Osteocyte (in vitro differentiated cells): Measurements from ENCODE around the gene KIF2B. TPM values are rescaled to one million over a fixed set of nuclear protein-coding genes. Genes with fewer than 3 reads are reported as not detected.
"Not testable (repeated sequence)": the region's sequence is repeated elsewhere in the genome, so short reads cannot be mapped to it uniquely, and the experiment has no call there.

ENCODE experiments used
- DNase-seq: peaks from one replicate; pipeline ENCODE4 v3.0.0; 2021; ENCODE audit warnings: mixed read lengths; ENCODE audit not compliant: unreplicated experiment; ENCODE audit errors: extremely low spot score
- H3K27ac Mint-ChIP-seq: one replicate; pipeline ENCODE4 v1.8.0; 2021; ENCODE audit warnings: mild to moderate bottlenecking, mixed read lengths; ENCODE audit not compliant: unreplicated experiment
- H3K27me3 Mint-ChIP-seq: one replicate; pipeline ENCODE4 v1.8.0; 2021; ENCODE audit warnings: mixed read lengths; ENCODE audit not compliant: unreplicated experiment
- H3K36me3 Mint-ChIP-seq: one replicate; pipeline ENCODE4 v1.8.0; 2021; ENCODE audit warnings: mixed read lengths; ENCODE audit not compliant: unreplicated experiment
- H3K4me1 Mint-ChIP-seq: one replicate; pipeline ENCODE4 v1.8.0; 2021; ENCODE audit warnings: mixed read lengths; ENCODE audit not compliant: unreplicated experiment
- H3K4me3 Mint-ChIP-seq: one replicate; pipeline ENCODE4 v1.8.0; 2021; ENCODE audit warnings: mild to moderate bottlenecking, moderate library complexity, mixed read lengths; ENCODE audit not compliant: unreplicated experiment
- H3K9me3 Mint-ChIP-seq: one replicate; pipeline ENCODE4 v1.8.0; 2021; ENCODE audit warnings: mixed read lengths; ENCODE audit not compliant: unreplicated experiment
- total RNA-seq: library from RNA; stranded (reverse); gene quantifications from 2 replicates; pipeline ENCODE4 v1.2.1, GENCODE V29; 2021
- TF ChIP-seq, protein P1 (sequence below): fragments of 200-600 bp; sonication (generic); IDR thresholded peaks from 2 replicates; pipeline ENCODE4 v1.5.0; 2021; ENCODE audit warnings: antibody characterized with exemption, mild to moderate bottlenecking, moderate library complexity

KIF2B gene
- total RNA-seq, 1 donor from 2014 or later: not detected

- DNase-seq: no peak
- H3K4me3 Mint-ChIP-seq: no peak overlapping the region
- H3K27ac Mint-ChIP-seq: no peak overlapping the region
- no peaks in the 10 kb centered on the region for H3K4me1 Mint-ChIP-seq
- H3K36me3 Mint-ChIP-seq: no peaks in the 10 kb centered on the region
- no peaks in the 10 kb centered on the region for H3K27me3 Mint-ChIP-seq
- TF ChIP-seq, protein P1, sequence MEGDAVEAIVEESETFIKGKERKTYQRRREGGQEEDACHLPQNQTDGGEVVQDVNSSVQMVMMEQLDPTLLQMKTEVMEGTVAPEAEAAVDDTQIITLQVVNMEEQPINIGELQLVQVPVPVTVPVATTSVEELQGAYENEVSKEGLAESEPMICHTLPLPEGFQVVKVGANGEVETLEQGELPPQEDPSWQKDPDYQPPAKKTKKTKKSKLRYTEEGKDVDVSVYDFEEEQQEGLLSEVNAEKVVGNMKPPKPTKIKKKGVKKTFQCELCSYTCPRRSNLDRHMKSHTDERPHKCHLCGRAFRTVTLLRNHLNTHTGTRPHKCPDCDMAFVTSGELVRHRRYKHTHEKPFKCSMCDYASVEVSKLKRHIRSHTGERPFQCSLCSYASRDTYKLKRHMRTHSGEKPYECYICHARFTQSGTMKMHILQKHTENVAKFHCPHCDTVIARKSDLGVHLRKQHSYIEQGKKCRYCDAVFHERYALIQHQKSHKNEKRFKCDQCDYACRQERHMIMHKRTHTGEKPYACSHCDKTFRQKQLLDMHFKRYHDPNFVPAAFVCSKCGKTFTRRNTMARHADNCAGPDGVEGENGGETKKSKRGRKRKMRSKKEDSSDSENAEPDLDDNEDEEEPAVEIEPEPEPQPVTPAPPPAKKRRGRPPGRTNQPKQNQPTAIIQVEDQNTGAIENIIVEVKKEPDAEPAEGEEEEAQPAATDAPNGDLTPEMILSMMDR: no peak
- peaks cover 4% of the 10 kb centered on the region for H3K9me3 Mint-ChIP-seq
These were observed 14.4 kb downstream of the KIF2B start for GRCh38 chr17:53837131-53837530.

DNA sequence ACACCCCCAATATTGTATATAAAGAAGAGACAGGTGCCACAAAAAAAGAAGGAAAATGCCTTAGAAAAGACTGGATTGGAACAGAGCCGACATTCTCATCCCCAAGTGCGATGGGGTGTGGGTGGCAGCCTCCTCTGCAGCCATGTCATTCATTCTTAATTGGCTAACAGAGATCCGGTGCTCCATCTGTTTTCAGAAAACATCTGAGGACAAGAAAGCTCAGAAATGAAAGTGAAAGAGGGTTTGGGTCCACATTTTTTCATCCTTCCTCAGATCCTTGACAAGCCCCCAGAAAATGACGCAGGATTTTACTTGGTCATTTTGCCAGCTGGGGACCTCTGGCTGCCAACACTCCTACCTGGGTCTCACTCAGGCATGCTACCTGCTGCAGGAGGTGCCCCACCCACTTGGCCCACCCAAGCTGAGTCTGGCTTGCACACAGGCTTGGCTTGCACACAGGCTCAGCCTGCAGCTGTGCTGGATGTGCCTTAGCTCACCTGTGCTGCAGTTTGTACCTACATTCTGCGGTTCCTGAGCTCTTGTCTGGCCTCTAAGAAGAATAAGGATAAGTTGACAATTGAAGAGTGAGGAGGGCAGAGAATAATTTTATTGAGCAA is 21.9 kb downstream of the KIF2B start:
- H3K9me3 Mint-ChIP-seq: peaks cover 9% of the 10 kb centered on the region
- H3K27ac Mint-ChIP-seq: no peak overlapping the region
- no peaks in the 10 kb centered on the region for H3K4me1 Mint-ChIP-seq
- TF ChIP-seq, protein P1: no peak
- no peak overlapping the region for H3K4me3 Mint-ChIP-seq
- DNase-seq: no peak
- no peaks in the 10 kb centered on the region for H3K36me3 Mint-ChIP-seq
- no peaks in the 10 kb centered on the region for H3K27me3 Mint-ChIP-seq

GRCh38 chr17:53871128-53871527 is 48.4 kb downstream of the KIF2B start:
- H3K9me3 Mint-ChIP-seq, H3K4me3 Mint-ChIP-seq, H3K27ac Mint-ChIP-seq, H3K27me3 Mint-ChIP-seq, H3K36me3 Mint-ChIP-seq, DNase-seq, H3K4me1 Mint-ChIP-seq: not testable (repeated sequence)
